Measurements from ENCODE around the gene INMT. TPM values are rescaled to one million over a fixed set of nuclear protein-coding genes. Genes with fewer than 3 reads are reported as not detected.

INMT gene
- total and polyA plus RNA-seq, 2 donors (not counting 1 experiment from before 2014, with no cell fraction given), result 0.15 TPM; not detected in 1

- Mint-ChIP-seq H3K4me1 (peaks cover 22% of the 10 kb centered on the region), H3K4me3 (no peak overlapping the region), H3K27ac (no peak overlapping the region), H3K27me3 (peaks cover 10% of the 10 kb centered on the region), H3K9me3 (ENCODE audit: insufficient read depth) (no peaks in the 10 kb centered on the region)
- peak overlapping the region in 1 of 2 donors; percentile 2 for H3K27ac ChIP-seq (ENCODE audit: low read length in 2 of 2)
- H3K9ac ChIP-seq (ENCODE audit: low read length), result peak overlapping the region; percentile 43
- POLR2A ChIA-PET, result no interaction called here
- no peaks in the 10 kb centered on the region for H4K20me1 ChIP-seq (ENCODE audit: control insufficient read depth, insufficient read depth, low read length, poor library complexity, severe bottlenecking)
- H3K36me3 ChIP-seq (replicated peaks in 1 of 2; ENCODE audit: control extremely low read depth in 1 of 2, control insufficient read depth in 1 of 2, extremely low read depth in 1 of 2, insufficient read depth in 2 of 2, low read length in 1 of 2), result no peaks in the 10 kb centered on the region
- H3K4me1 ChIP-seq (ENCODE audit: control insufficient read depth in 2 of 2, insufficient read depth in 2 of 2, low read length in 2 of 2), result peaks cover 8 to 18% of the 10 kb centered on the region in 2 donors
- ATAC-seq (ENCODE audit: low read depth) (no peak), DNase-seq (no peak)
- H3K27me3 ChIP-seq (replicated peaks in 1 of 4; ENCODE audit: control extremely low read depth in 1 of 4, control insufficient read depth in 3 of 4, insufficient read depth in 4 of 4, low read length in 3 of 4), result peaks cover 0 to 6% (median 0%) of the 10 kb centered on the region in 4 experiments
- H3K9me3 ChIP-seq (ENCODE audit: control extremely low read depth in 1 of 3, control insufficient read depth in 2 of 3, insufficient read depth in 1 of 3, low read length in 2 of 3), result no peaks in the 10 kb centered on the region
- H3K4me3 ChIP-seq (ENCODE audit: control extremely low read depth in 1 of 5, extremely low read depth in 1 of 5, insufficient read depth in 1 of 5, low read depth in 2 of 5, low read length in 4 of 5), result no peak overlapping the region
- TF ChIP-seq, protein P1, sequence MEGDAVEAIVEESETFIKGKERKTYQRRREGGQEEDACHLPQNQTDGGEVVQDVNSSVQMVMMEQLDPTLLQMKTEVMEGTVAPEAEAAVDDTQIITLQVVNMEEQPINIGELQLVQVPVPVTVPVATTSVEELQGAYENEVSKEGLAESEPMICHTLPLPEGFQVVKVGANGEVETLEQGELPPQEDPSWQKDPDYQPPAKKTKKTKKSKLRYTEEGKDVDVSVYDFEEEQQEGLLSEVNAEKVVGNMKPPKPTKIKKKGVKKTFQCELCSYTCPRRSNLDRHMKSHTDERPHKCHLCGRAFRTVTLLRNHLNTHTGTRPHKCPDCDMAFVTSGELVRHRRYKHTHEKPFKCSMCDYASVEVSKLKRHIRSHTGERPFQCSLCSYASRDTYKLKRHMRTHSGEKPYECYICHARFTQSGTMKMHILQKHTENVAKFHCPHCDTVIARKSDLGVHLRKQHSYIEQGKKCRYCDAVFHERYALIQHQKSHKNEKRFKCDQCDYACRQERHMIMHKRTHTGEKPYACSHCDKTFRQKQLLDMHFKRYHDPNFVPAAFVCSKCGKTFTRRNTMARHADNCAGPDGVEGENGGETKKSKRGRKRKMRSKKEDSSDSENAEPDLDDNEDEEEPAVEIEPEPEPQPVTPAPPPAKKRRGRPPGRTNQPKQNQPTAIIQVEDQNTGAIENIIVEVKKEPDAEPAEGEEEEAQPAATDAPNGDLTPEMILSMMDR (IDR thresholded peaks at IDR 0.05), result no peak
- no peak for TF ChIP-seq EZH2 (IDR thresholded peaks at IDR 0.05; ENCODE audit: borderline replicate concordance, insufficient read depth, low read depth, low read length, poor library complexity, severe bottlenecking)
- H3K79me2 ChIP-seq (ENCODE audit: control insufficient read depth, insufficient read depth, low read length), result no peaks in the 10 kb centered on the region
- H2AFZ ChIP-seq (ENCODE audit: insufficient read depth, low read depth, low read length, poor library complexity, severe bottlenecking), result peak overlapping the region; percentile 78
- intact Hi-C loops (cut with micrococcal nuclease), result no loop called here
- WGBS (ENCODE audit: insufficient coverage), result 100% methylated on average over 4 of the region's 7 CpGs
- CTCF ChIA-PET, result interaction anchor here (2.6 kb wide), 1 partner anchor 14 kb away, joined by 12 read pairs; no protein-coding TSS in a partner anchor
- peak overlapping the region; percentile 52 for H3K4me2 ChIP-seq (replicated peaks; ENCODE audit: low read depth, low read length, poor library complexity, severe bottlenecking)
Measured at GRCh38 chr7:30726296-30727006, 25.5 kb upstream of the INMT start.
